ENCODE measurements around the gene LIN7B.

GRCh38 chr19:49136771-49137171, 22.6 kb downstream of the LIN7B start:
- TF ChIP-seq CTCF (conservative IDR thresholded peaks at IDR 0.05; ENCODE audit: low read length): no peak
- TF ChIP-seq EZH2phosphoT487 (IDR thresholded peaks at IDR 0.05; ENCODE audit: borderline replicate concordance, low read depth, low read length): no peak
